Non-pigmented ciliary epithelial cell (primary cell): ENCODE results near the gene NOD1.
"Not testable (repeated sequence)": the region's sequence is repeated elsewhere in the genome, so short reads cannot be mapped to it uniquely, and the experiment has no call there.

Experiments used
- DNase-seq: peaks from one replicate; pipeline ENCODE4 v3.0.0-alpha.2; 2010; ENCODE audit warnings: low read depth

Gene NOD1

DNA sequence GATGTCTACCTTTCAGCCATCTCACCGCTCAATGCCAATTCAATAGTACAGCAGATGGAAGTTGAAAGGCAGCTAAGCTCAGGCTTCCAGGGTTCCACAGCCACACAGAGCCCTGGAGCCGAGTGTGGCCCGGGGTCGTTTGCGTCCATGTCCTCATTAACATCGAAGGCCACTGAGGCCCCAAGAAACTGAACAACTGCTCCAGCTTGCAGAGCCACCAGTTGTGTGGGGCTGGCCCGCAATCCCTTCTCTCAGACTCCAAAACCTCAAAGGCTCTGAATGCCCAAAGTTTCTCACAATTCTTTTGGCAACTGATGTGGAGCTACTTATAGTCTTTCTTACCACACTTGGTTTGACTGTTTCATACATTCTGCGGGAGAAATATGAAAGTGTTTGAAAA lies 31.1 kb downstream of the NOD1 start:
- no peak for DNase-seq

- no peak for DNase-seq
These were observed 32.3 kb downstream of the NOD1 start for GRCh38 chr7:30446266-30446665.

GRCh38 chr7:30445770-30446169 lies 32.8 kb downstream of the NOD1 start:
- no peak for DNase-seq

GRCh38 chr7:30437823-30438574 lies 40.6 kb downstream of the NOD1 start:
- DNase-seq = no peak

DNA sequence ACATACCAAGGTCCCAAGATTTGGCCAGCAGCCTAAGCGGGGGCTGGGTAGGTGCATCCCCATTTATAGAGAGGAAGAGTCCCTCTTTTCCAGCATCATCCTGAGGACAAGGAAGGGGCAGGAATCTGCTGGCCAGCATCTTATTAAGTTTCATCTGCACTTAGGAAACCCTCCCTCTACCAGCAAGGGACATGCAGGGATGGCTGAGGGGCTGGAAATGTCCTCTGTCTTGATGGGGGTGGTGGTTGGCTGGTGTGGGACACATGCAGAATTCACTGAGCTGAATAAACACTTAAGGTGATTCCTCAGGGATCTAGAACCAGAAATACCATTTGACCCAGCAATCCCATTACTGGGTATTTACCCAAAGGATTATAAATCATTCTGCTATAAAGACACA lies 42.1 kb downstream of the NOD1 start:
- no peak for DNase-seq

GRCh38 chr7:30436046-30436445 lies 42.5 kb downstream of the NOD1 start:
- no peak for DNase-seq

- no peak for DNase-seq
These were observed 44.3 kb downstream of the NOD1 start for GRCh38 chr7:30434140-30434799.

DNA sequence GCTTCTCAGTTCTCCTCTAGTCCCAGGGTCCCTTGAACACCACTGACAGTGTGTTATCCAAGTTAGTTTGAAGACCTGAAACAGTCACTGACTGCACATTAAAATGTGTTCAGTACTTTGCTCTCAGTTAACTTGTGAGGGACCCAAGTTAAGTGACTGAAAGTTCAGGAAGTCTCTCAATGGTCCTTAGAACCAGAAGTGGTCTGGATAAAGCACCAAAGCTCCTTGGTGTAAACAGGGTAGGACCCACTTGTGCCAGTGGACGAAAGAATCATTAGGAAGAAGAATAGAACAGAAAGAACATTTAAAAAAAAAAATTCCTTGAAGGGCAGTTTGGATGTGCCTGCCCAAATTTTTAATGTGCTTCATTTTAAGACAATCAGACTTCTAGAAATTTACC lies 45.1 kb downstream of the NOD1 start:
- DNase-seq = no peak

- DNase-seq = no peak
These were observed 45.5 kb downstream of the NOD1 start for GRCh38 chr7:30433082-30433481.

- no peak for DNase-seq
These were observed 47.8 kb downstream of the NOD1 start for GRCh38 chr7:30430777-30431176.

DNA sequence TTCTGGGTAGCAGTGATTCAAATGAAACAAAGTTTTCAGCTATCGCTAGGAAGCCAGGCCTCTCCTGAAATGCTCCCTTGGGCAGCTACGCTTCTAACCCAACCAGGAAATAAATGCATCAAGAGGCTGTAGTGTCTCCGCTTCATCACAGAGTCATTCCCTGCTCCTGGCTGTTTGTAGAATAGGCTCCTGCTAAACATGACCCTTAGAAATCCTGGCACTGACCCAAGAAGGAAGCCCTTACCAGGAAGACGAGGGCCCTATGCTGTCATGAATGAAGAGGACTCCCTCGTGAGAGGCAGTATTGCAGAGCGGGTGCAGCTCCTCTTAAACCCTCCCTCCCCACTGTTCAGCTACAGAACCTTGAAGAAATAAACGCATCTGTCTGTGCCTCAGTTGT lies 48.3 kb downstream of the NOD1 start:
- no peak for DNase-seq

- DNase-seq = no peak
These were observed 49.4 kb downstream of the NOD1 start for GRCh38 chr7:30429156-30429530.

GRCh38 chr7:30428246-30429155 lies 50.1 kb downstream of the NOD1 start:
- DNase-seq = no peak

GRCh38 chr7:30427296-30428070 lies 51.1 kb downstream of the NOD1 start:
- no peak for DNase-seq

DNA sequence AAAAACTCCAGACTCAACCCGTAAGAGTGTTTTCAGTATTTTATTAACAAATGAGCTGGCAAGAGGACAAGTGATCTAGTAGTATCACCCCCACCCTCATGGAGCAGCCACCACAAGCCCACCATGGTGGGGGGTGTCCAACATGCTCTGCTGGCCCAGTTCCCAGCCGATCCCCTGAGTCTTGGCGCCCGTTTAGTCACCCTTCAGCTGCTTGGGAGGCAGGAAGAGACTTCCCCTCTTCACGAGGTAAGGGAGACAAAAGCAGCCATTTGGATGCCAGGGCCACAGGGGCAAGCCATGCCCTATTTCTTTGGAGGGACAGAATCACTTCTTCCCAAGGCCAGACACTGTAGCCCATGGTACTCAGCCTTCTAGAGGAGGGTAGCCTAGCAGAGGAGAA lies 54.1 kb downstream of the NOD1 start:
- DNase-seq = no peak

DNA sequence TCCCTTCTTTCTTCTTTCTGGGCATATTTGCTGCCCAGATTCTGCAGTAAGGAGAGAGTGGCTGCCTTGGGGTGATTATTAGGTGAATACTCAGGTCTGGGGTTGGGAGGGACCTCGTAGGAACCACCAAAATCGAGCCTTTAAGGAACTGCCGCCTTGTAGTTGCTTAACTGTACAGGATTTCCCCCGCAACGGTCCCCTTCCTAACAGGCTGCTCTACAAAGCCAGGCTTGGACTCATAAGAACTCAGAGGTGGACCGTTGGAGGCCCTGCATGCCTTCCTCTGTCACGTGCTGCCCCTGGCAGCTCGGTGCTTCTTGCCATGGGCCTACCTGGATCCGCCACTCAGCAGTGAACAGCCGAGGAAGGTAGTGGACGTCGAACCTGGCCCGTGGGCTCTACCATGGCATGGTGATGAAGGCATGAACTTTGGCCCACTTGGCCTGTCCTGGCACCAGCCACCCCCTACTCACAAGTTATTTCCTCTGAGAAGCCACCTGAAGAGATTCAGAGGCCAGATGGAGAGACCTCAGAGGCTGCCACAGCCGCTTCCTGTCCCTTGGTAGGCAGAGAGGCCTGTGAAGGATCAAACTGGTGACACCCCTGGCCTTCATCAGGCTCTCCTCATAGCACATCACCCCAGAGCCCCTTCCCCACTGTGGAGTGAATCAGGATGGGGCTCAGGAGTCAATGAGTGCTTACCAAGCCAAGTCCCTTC lies 54.6 kb downstream of the NOD1 start:
- no peak for DNase-seq

- no peak for DNase-seq
These were observed 55.7 kb downstream of the NOD1 start for GRCh38 chr7:30422922-30423321.

DNA sequence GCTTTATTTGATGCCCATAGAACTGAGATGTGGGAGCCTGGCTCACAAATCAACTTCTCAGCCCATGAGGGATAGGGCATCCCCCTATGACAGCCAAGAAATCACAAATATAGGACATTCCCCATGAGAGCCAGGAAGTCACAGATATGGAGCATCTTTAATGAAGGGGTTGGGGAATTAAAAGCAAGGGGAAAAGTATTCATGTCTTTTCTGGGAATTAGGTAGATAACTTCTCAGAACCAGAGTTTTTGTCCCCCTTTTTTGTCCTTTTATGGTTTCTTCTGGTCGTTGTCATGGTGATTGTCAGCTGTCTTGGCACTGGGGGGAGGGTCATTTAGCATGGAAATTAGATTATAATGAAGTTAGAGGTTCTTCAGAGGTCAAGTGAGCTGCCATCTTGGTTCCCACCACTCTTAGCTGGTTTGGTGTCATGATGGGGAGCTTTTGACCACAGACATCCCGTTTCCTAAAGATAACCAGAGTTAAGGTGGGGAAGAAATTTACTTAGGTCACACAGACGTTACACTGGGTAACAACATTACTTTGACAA lies 56.9 kb downstream of the NOD1 start:
- DNase-seq = no peak

- no peak for DNase-seq
These were observed 57.9 kb downstream of the NOD1 start for GRCh38 chr7:30420662-30421061.

- not testable (repeated sequence) for DNase-seq
These were observed 58.5 kb downstream of the NOD1 start for GRCh38 chr7:30420080-30420479.

GRCh38 chr7:30413864-30414263 lies 64.7 kb downstream of the NOD1 start:
- DNase-seq = no peak
